Measurements from ENCODE around the gene RFPL3.
"Not testable (repeated sequence)": the region's sequence is repeated elsewhere in the genome, so short reads cannot be mapped to it uniquely, and the experiment has no call there.

RFPL3 gene

GRCh38 chr22:32357567-32357966 is at the start of gene RFPL3:
TSS of gene RFPL3 (plus strand) at chr22:32357867. CDS start at chr22:32358072, 205 bp downstream.
- DNase-seq (ENCODE audit: low read depth in 3 of 3): not testable (repeated sequence)

- no peak for DNase-seq (ENCODE audit: low read depth in 3 of 3)
Measured at GRCh38 chr22:32308191-32308590, 49.5 kb upstream of the RFPL3 start.

GRCh38 chr22:32308934-32309333 is 48.7 kb upstream of the RFPL3 start:
- DNase-seq (ENCODE audit: low read depth in 3 of 3): no peak

- DNase-seq (ENCODE audit: low read depth in 3 of 3): no peak
Measured at GRCh38 chr22:32309585-32310251, 47.9 kb upstream of the RFPL3 start.

GRCh38 chr22:32310777-32311176 is 46.9 kb upstream of the RFPL3 start:
- no peak for DNase-seq (ENCODE audit: low read depth in 3 of 3)

GRCh38 chr22:32311551-32312071 is 46.1 kb upstream of the RFPL3 start:
- no peak for DNase-seq (ENCODE audit: low read depth in 3 of 3)

- DNase-seq (ENCODE audit: low read depth in 3 of 3): no peak
Measured at GRCh38 chr22:32312748-32313147, 44.9 kb upstream of the RFPL3 start.

GRCh38 chr22:32313532-32313931 is 44.1 kb upstream of the RFPL3 start:
- no peak for DNase-seq (ENCODE audit: low read depth in 3 of 3)

- no peak for DNase-seq (ENCODE audit: low read depth in 3 of 3)
Measured at GRCh38 chr22:32317524-32317923, 40.1 kb upstream of the RFPL3 start.

- no peak for DNase-seq (ENCODE audit: low read depth in 3 of 3)
Measured at GRCh38 chr22:32318361-32318760, 39.3 kb upstream of the RFPL3 start.

GRCh38 chr22:32319861-32320406 is 37.7 kb upstream of the RFPL3 start:
- no peak for DNase-seq (ENCODE audit: low read depth in 3 of 3)

- no peak for DNase-seq (ENCODE audit: low read depth in 3 of 3)
Measured at GRCh38 chr22:32322986-32323385, 34.7 kb upstream of the RFPL3 start.

- no peak for DNase-seq (ENCODE audit: low read depth in 3 of 3)
Measured at GRCh38 chr22:32323513-32324164, 34.0 kb upstream of the RFPL3 start.

- no peak for DNase-seq (ENCODE audit: low read depth in 3 of 3)
Measured at GRCh38 chr22:32324505-32325415, 32.9 kb upstream of the RFPL3 start.

- no peak for DNase-seq (ENCODE audit: low read depth in 3 of 3)
Measured at GRCh38 chr22:32325416-32325801, 32.3 kb upstream of the RFPL3 start.

GRCh38 chr22:32325811-32326237 is 31.8 kb upstream of the RFPL3 start:
- no peak for DNase-seq (ENCODE audit: low read depth in 3 of 3)

- DNase-seq (ENCODE audit: low read depth in 3 of 3): no peak
Measured at GRCh38 chr22:32326647-32327046, 31.0 kb upstream of the RFPL3 start.

- DNase-seq (ENCODE audit: low read depth in 3 of 3): no peak
Measured at GRCh38 chr22:32327066-32327465, 30.6 kb upstream of the RFPL3 start.

GRCh38 chr22:32327596-32328171 is 30.0 kb upstream of the RFPL3 start:
- no peak for DNase-seq (ENCODE audit: low read depth in 3 of 3)

GRCh38 chr22:32328306-32329201 is 29.1 kb upstream of the RFPL3 start:
- no peak for DNase-seq (ENCODE audit: low read depth in 3 of 3)

Data from stimulated activated CD4-positive, alpha-beta T cell treated with anti-CD3 and anti-CD28 coated beads, TNF-alpha, amount 100 ng/mL, for 24 hours (primary cell).